H1 (cell line): ENCODE data around the gene NTNG2. TPM values are rescaled to one million over a fixed set of nuclear protein-coding genes. Genes with fewer than 3 reads are reported as not detected.

Experiments
- CTCF ChIA-PET: fragments of 300-600 bp; sonication (Branson Sonifier 250); formaldehyde crosslinking; loops from one replicate; lab custom pipeline; 2021; ENCODE audit not compliant: partially characterized antibody; lab: Charles Lee
- POLR2A ChIA-PET: fragments of 300-600 bp; sonication (Branson Sonifier 250); formaldehyde crosslinking; loops from one replicate; lab custom pipeline; 2021; ENCODE audit warnings: inconsistent platforms; ENCODE audit not compliant: partially characterized antibody; lab: Charles Lee
- DNase-seq, 2 experiments: peaks; one replicate each; pipeline versions ENCODE4 v3.0.0 to v3.0.0-alpha.2; 2010 to 2022; ENCODE audit warnings: low spot score in 2 of 2, low read depth in 1 of 2, mixed read lengths in 1 of 2
- FAIRE-seq: peaks from 2 replicates; lab custom pipeline; 2011; peaks lifted over from hg19 to GRCh38; lab: Jason Lieb, UNC
- H2AFZ ChIP-seq: 2 replicates; pipeline ENCODE4 v1.8.1; 2012; ENCODE audit warnings: low read length, inconsistent platforms
- H2AK5ac ChIP-seq: 2 replicates; pipeline ENCODE4 v1.6.1; 2013; ENCODE audit warnings: low read depth, low read length
- H2BK120ac ChIP-seq: replicated peaks from 2 replicates; pipeline ENCODE3; 2013; ENCODE audit warnings: low read depth, low read length, inconsistent platforms
- H2BK12ac ChIP-seq: 2 replicates; pipeline ENCODE4 v1.6.1; 2013; ENCODE audit warnings: low read depth, low read length
- H2BK15ac ChIP-seq: 2 replicates; pipeline ENCODE4 v1.6.1; 2013; ENCODE audit warnings: low read length
- H2BK20ac ChIP-seq: 2 replicates; pipeline ENCODE4 v1.6.1; 2013; ENCODE audit warnings: low read length
- H2BK5ac ChIP-seq: 2 replicates; pipeline ENCODE4 v1.6.1; 2013; ENCODE audit warnings: low read depth, low read length
- H3K14ac ChIP-seq: 2 replicates; pipeline ENCODE4 v1.6.1; 2013; ENCODE audit warnings: inconsistent platforms; ENCODE audit not compliant: insufficient read length
- H3K18ac ChIP-seq: 2 replicates; pipeline ENCODE4 v1.6.1; 2013; ENCODE audit warnings: low read length; ENCODE audit errors: extremely low read depth
- H3K23ac ChIP-seq: 2 replicates; pipeline ENCODE4 v1.6.1; 2013; ENCODE audit warnings: inconsistent platforms; ENCODE audit not compliant: insufficient read length
- H3K23me2 ChIP-seq: 2 replicates; pipeline ENCODE4 v1.6.1; 2013; ENCODE audit warnings: low read depth, low read length
- H3K27ac ChIP-seq: 2 replicates; pipeline ENCODE4 v1.6.1; 2011; ENCODE audit warnings: low read depth, low read length, inconsistent platforms
- H3K27me3 ChIP-seq, 4 experiments: replicated peaks in 1 of 4; 1 replicate in 1 of 4; 2 replicates in 3 of 4; pipeline versions ENCODE4 v1.6.1 to v1.8.1; 2011 to 2013; ENCODE audit warnings: low read length in 3 of 4, mild to moderate bottlenecking in 3 of 4, inconsistent platforms in 2 of 4, mixed read lengths in 2 of 4, moderate library complexity in 1 of 4; ENCODE audit not compliant: control insufficient read depth in 3 of 4, insufficient read depth in 3 of 4; ENCODE audit errors: extremely low read depth in 1 of 4
- H3K36me3 ChIP-seq, 4 experiments: 2 replicates each; pipeline versions ENCODE4 v1.6.1 to v1.8.1; 2011 to 2013; ENCODE audit warnings: mild to moderate bottlenecking in 4 of 4, low read length in 3 of 4, moderate library complexity in 2 of 4, control low read depth in 1 of 4, inconsistent platforms in 1 of 4; ENCODE audit not compliant: insufficient read depth in 4 of 4, control insufficient read depth in 2 of 4
- H3K4ac ChIP-seq: replicated peaks from 2 replicates; pipeline ENCODE3; 2013; ENCODE audit warnings: low read length, low read depth, mixed read lengths, inconsistent platforms; ENCODE audit not compliant: insufficient read length
- H3K4me1 ChIP-seq, 4 experiments: replicated peaks in 1 of 4; 1 replicate in 1 of 4; 2 replicates in 3 of 4; pipeline versions ENCODE4 v1.6.1 to v1.8.1; 2011 to 2013; ENCODE audit warnings: low read length in 3 of 4, inconsistent platforms in 2 of 4, mixed read lengths in 1 of 4; ENCODE audit not compliant: insufficient read depth in 4 of 4, control insufficient read depth in 3 of 4
- H3K4me2 ChIP-seq, 2 experiments: 2 replicates each; pipeline versions ENCODE4 v1.6.1 to v1.8.1; 2011 to 2013; ENCODE audit warnings: low read depth in 2 of 2, low read length in 2 of 2, control low read depth in 1 of 2, inconsistent platforms in 1 of 2, mild to moderate bottlenecking in 1 of 2; ENCODE audit not compliant: insufficient read depth in 1 of 2
- H3K4me3 ChIP-seq, 4 experiments: fragments of 200-600, 300-600 bp in 1 of 4; sonication (generic), shearing (Covaris generic), sonication (Bioruptor Twin) in 1 of 4; 2 replicates each; pipeline versions ENCODE4 v1.5.1 to v1.8.1; 2011 to 2016; ENCODE audit warnings: low read length in 4 of 4, low read depth in 3 of 4, control low read depth in 2 of 4, inconsistent platforms in 2 of 4, mild to moderate bottlenecking in 2 of 4, mixed read lengths in 1 of 4, moderate library complexity in 1 of 4; ENCODE audit not compliant: insufficient read depth in 2 of 4; ENCODE audit errors: extremely low read depth in 1 of 4
- H3K56ac ChIP-seq: replicated peaks from 2 replicates; pipeline ENCODE3; 2013; ENCODE audit warnings: low read depth, mild to moderate bottlenecking, mixed read lengths, low read length, inconsistent platforms; ENCODE audit not compliant: insufficient read length
- H3K79me1 ChIP-seq: 2 replicates; pipeline ENCODE4 v1.6.1; 2013; ENCODE audit warnings: low read depth, low read length, control low read depth
- H3K79me2 ChIP-seq, 2 experiments: 2 replicates each; pipeline versions ENCODE4 v1.6.1 to v1.8.1; 2012 to 2013; ENCODE audit warnings: low read length in 2 of 2, mild to moderate bottlenecking in 2 of 2, inconsistent platforms in 1 of 2; ENCODE audit not compliant: insufficient read depth in 2 of 2, control insufficient read depth in 1 of 2
- H3K9ac ChIP-seq, 4 experiments: replicated peaks in 1 of 4; 1 replicate in 1 of 4; 2 replicates in 3 of 4; pipeline versions ENCODE4 v1.6.1 to v1.8.1; 2011 to 2013; ENCODE audit warnings: low read depth in 3 of 4, low read length in 3 of 4, control low read depth in 2 of 4, mild to moderate bottlenecking in 2 of 4, moderate library complexity in 2 of 4, inconsistent platforms in 1 of 4; ENCODE audit errors: extremely low read depth in 1 of 4
- H3K9me3 ChIP-seq, 2 experiments: 2 replicates each; pipeline versions ENCODE4 v1.6.1 to v1.8.1; 2012 to 2013; ENCODE audit warnings: mild to moderate bottlenecking in 2 of 2, moderate library complexity in 2 of 2, control low read depth in 1 of 2, inconsistent platforms in 1 of 2, low read depth in 1 of 2, low read length in 1 of 2, mixed read lengths in 1 of 2; ENCODE audit not compliant: insufficient read depth in 2 of 2
- H4K20me1 ChIP-seq, 2 experiments: replicated peaks in 1 of 2; 2 replicates each; pipeline versions ENCODE3 to v1.8.1; 2011 to 2013; ENCODE audit warnings: inconsistent platforms in 2 of 2, low read length in 2 of 2, mild to moderate bottlenecking in 1 of 2; ENCODE audit not compliant: insufficient read depth in 2 of 2, control insufficient read depth in 1 of 2
- H4K5ac ChIP-seq: 2 replicates; pipeline ENCODE4 v1.6.1; 2013; ENCODE audit warnings: low read length, low read depth, mixed read lengths, inconsistent platforms; ENCODE audit not compliant: insufficient read length
- H4K8ac ChIP-seq: 2 replicates; pipeline ENCODE4 v1.8.0; 2013; ENCODE audit warnings: mild to moderate bottlenecking, moderate library complexity, low read length, inconsistent platforms; ENCODE audit not compliant: insufficient read depth; ENCODE audit errors: extremely low read depth
- H4K91ac ChIP-seq: replicated peaks from 2 replicates; pipeline ENCODE3; 2013; ENCODE audit warnings: low read length, mixed read lengths, inconsistent platforms; ENCODE audit not compliant: insufficient read length
- E2F6 ChIP-seq: IDR thresholded peaks from 2 replicates; pipeline ENCODE4 v1.6.1; 2012; ENCODE audit warnings: inconsistent platforms
- KDM4A ChIP-seq: IDR thresholded peaks from one replicate; pipeline ENCODE4 v1.7.1; 2012; ENCODE audit warnings: low read depth, mild to moderate bottlenecking, moderate library complexity, low read length, inconsistent platforms; ENCODE audit not compliant: severe bottlenecking
- WGBS, 2 experiments: shearing (Covaris generic) in 1 of 2; methylation state at CpG; one replicate each; pipeline versions ENCODE4 v1.1.6 to v1.1.7; 2013 to 2015; ENCODE audit warnings: low lambda C conversion rate in 2 of 2, mixed read lengths in 2 of 2, inconsistent platforms in 1 of 2, low coverage in 1 of 2, missing lambda C conversion rate in 1 of 2; ENCODE audit not compliant: insufficient replicate concordance in 2 of 2, insufficient coverage in 1 of 2, insufficient read length in 1 of 2; ENCODE audit errors: extremely low coverage in 1 of 2, missing lambda C conversion rate in 1 of 2; 5-methylcytosine and 5-hydroxymethylcytosine counted together
- polyA plus RNA-seq, 7 experiments: library from polyadenylated mRNA; depleted of rRNA in 3 of 7; stranded (reverse) in 5 of 7; unstranded in 2 of 7; fragments of >200 nt in 5 of 7; fragments of 200-250 nt in 2 of 7; gene quantifications; 1 replicate in 5 of 7; 2 replicates in 1 of 7; 4 replicates in 1 of 7; pipeline versions ENCODE4 v1.2.1 to v1.2.3, GENCODE V29; 2011 to 2013; ENCODE audit warnings: missing spikeins in 2 of 7, mixed read lengths in 2 of 7
- total RNA-seq: library from RNA; stranded (reverse); fragmentation: NEBNext Ultra II Directional; extraction: Animal tissue kit (Norgen Biotek cat#: 25700); gene quantifications from 2 replicates; pipeline ENCODE4 v1.2.1, GENCODE V29; 2021

The NTNG2 gene
- total and polyA plus RNA-seq, 2 of the 8 experiments (the other 6 are each of a cell fraction or from before 2014, with no cell fraction given): 1.4 to 1.5 TPM

- Histone ChIP-seq H4K8ac (no peak overlapping the region; the same call in 1 of the 2 replicates), H3K4me1 (peaks cover 19 to 23% (median 22%) of the 10 kb centered on the region in 4 experiments), H4K20me1 (no peaks in the 10 kb centered on the region), H2BK15ac (0 out of 2 replicates have a peak overlapping the region, but pooled peaks have one; percentile 24), H3K18ac (peak overlapping the region; percentile 39; the same call in 1 of the 2 replicates), H2AK5ac (no peak overlapping the region), H3K36me3 (no peaks in the 10 kb centered on the region), H3K79me2 (no peaks in the 10 kb centered on the region), H3K4me3 (no peak overlapping the region), H3K9ac (no peak overlapping the region), H2BK20ac (no peak overlapping the region), H4K5ac (no peak overlapping the region), H3K14ac (no peak overlapping the region), H3K79me1 (no peaks in the 10 kb centered on the region), H2BK120ac (no peak overlapping the region), H3K23me2 (no peaks in the 10 kb centered on the region), H3K23ac (no peak overlapping the region), H3K27ac (no peak overlapping the region), H2BK12ac (peak overlapping the region; percentile 62; the same call in 1 of the 2 replicates), H3K27me3 (no peaks in the 10 kb centered on the region), H2BK5ac (peak overlapping the region; percentile 31; the same call in 1 of the 2 replicates), H4K91ac (peak overlapping the region; percentile 4), H2AFZ (no peak overlapping the region), H3K4ac (no peak overlapping the region), H3K56ac (no peak overlapping the region), H3K9me3 (no peaks in the 10 kb centered on the region), H3K4me2 (no peak overlapping the region)
- ChIA-PET CTCF (no interaction called here), POLR2A (no interaction called here)
- TF ChIP-seq E2F6 (peak; percentile 14; the same call in 1 of the 2 replicates), KDM4A (no peak)
- DNase-seq: no peak
- FAIRE-seq: no peak
- 95% methylated on average over 12 of the region's 12 CpGs; no CpG with 5 or more reads in 1 of the 2 experiments for WGBS, 2 experiments
These were observed 32.3 kb upstream of the NTNG2 start for GRCh38 chr9:132129535-132129934.
